GM12878 (cell line): ENCODE measurements around the gene BMF. TPM values are rescaled to one million over a fixed set of nuclear protein-coding genes. Genes with fewer than 3 reads are reported as not detected.

Source experiments
- ATF7 ChIP-seq: fragments of 450-650 bp; IDR thresholded peaks from 2 replicates; pipeline ENCODE4 v1.6.1; 2016; ENCODE audit warnings: low read depth, mild to moderate bottlenecking
- BCL11A ChIP-seq: IDR thresholded peaks from 2 replicates; pipeline ENCODE4 v1.6.1; 2011; ENCODE audit warnings: low read depth, low read length
- CEBPB ChIP-seq, 2 experiments: fragments of 150-350 bp in 1 of 2; IDR thresholded peaks; 2 replicates each; pipeline ENCODE4 v1.6.1; 2012 to 2014; ENCODE audit warnings: low read depth in 2 of 2, low read length in 2 of 2, borderline replicate concordance in 1 of 2, inconsistent platforms in 1 of 2
- CHD1 ChIP-seq: IDR thresholded peaks from 2 replicates; pipeline ENCODE4 v1.6.1; 2012; ENCODE audit warnings: low read depth, low read length, improper control_type of control experiment
- CHD2 ChIP-seq: IDR thresholded peaks from 2 replicates; pipeline ENCODE4 v1.6.1; 2011; ENCODE audit warnings: low read depth, low read length, improper control_type of control experiment, borderline replicate concordance
- E2F8 ChIP-seq: fragments of 450-650 bp; IDR thresholded peaks from 2 replicates; pipeline ENCODE4 v1.6.1; 2018; ENCODE audit warnings: mild to moderate bottlenecking, low read depth, moderate library complexity; ENCODE audit not compliant: partially characterized antibody
- EP300 ChIP-seq, 2 experiments: fragments of 150-350 bp in 1 of 2; IDR thresholded peaks; 2 replicates each; pipeline ENCODE4 v1.6.1; 2011 to 2012; ENCODE audit warnings: low read depth in 2 of 2, low read length in 2 of 2, borderline replicate concordance in 1 of 2, improper control_type of control experiment in 1 of 2, inconsistent platforms in 1 of 2; ENCODE audit not compliant: control insufficient read depth in 1 of 2
- IKZF1 ChIP-seq: fragments of 450-650 bp; conservative IDR thresholded peaks from 2 replicates; pipeline ENCODE4 v1.6.1; 2017; ENCODE audit warnings: antibody characterized with exemption, mild to moderate bottlenecking
- MLLT1 ChIP-seq: fragments of 450-650 bp; IDR thresholded peaks from 2 replicates; pipeline ENCODE4 v1.6.1; 2016; ENCODE audit warnings: mild to moderate bottlenecking
- NFIC ChIP-seq: IDR thresholded peaks from 2 replicates; pipeline ENCODE4 v1.6.1; 2012; ENCODE audit warnings: low read depth, mild to moderate bottlenecking, inconsistent platforms, low read length, moderate library complexity
- PAX5 ChIP-seq: IDR thresholded peaks from 2 replicates; pipeline ENCODE4 v1.6.1; 2011; ENCODE audit warnings: low read depth, low read length, borderline replicate concordance
- POU2F2 ChIP-seq: IDR thresholded peaks from 3 replicates; pipeline ENCODE4 v1.6.1; 2011; ENCODE audit warnings: low read depth, mild to moderate bottlenecking, low read length, borderline replicate concordance
- RBBP5 ChIP-seq: fragments of 200-600 bp; sonication (generic); conservative IDR thresholded peaks from 2 replicates; pipeline ENCODE4 v1.6.1; 2016
- SKIL ChIP-seq: fragments of 450-650 bp; IDR thresholded peaks from 2 replicates; pipeline ENCODE4 v1.6.1; 2017; ENCODE audit warnings: mild to moderate bottlenecking, low read depth, inconsistent platforms; ENCODE audit not compliant: poor library complexity, severe bottlenecking
- SPI1 ChIP-seq: IDR thresholded peaks from 2 replicates; pipeline ENCODE4 v1.6.1; 2011; ENCODE audit warnings: low read depth, mild to moderate bottlenecking, low read length, moderate library complexity, borderline replicate concordance; ENCODE audit not compliant: insufficient read depth
- TAF1 ChIP-seq: IDR thresholded peaks from 2 replicates; pipeline ENCODE4 v1.6.1; 2011; ENCODE audit warnings: mild to moderate bottlenecking, low read depth, low read length, borderline replicate concordance
- ZBED1 ChIP-seq: IDR thresholded peaks from 2 replicates; pipeline ENCODE4 v1.6.1; 2016; ENCODE audit warnings: borderline replicate concordance
- ZNF274 ChIP-seq: IDR thresholded peaks from one replicate; pipeline ENCODE4 v1.8.0; 2011; ENCODE audit not compliant: insufficient read length, insufficient read depth
- ZSCAN29 ChIP-seq: fragments of 450-650 bp; IDR thresholded peaks from 2 replicates; pipeline ENCODE4 v1.6.1; 2017; ENCODE audit warnings: mild to moderate bottlenecking, moderate library complexity
- polyA plus RNA-seq, 11 experiments: library from polyadenylated mRNA; depleted of rRNA in 4 of 11; unstranded in 6 of 11; stranded (reverse) in 5 of 11; fragments of >200 nt; fragmentation: Nextera tagmentation in 4 of 11; fragmentation: Illumina TruSeq in 1 of 11; extraction: Ambion mirVana in 4 of 11; extraction: Trizol in 1 of 11; gene quantifications; 1 replicate in 1 of 11; 2 replicates in 10 of 11; pipeline versions ENCODE4 v1.2.1 to v1.2.3, GENCODE V29; 2011 to 2016; ENCODE audit warnings: inconsistent platforms in 2 of 11, missing spikeins in 2 of 11, low read depth in 1 of 11
- total RNA-seq, 4 experiments: library from RNA; depleted of rRNA in 3 of 4; stranded (reverse); fragments of >200 nt in 3 of 4; fragmentation: Illumina TruSeq in 1 of 4; extraction: Trizol in 1 of 4; gene quantifications; 2 replicates each; pipeline versions ENCODE4 v1.2.1 to v1.2.3, GENCODE V29; 2013 to 2021

Gene BMF
- total and polyA plus RNA-seq, 10 of the 15 experiments (the other 5 are each of a cell fraction or from before 2014, with no cell fraction given): 0.82 to 34.9 (median 16.9) TPM

GRCh38 chr15:40064231-40064894, 44.3 kb downstream of the BMF start (continued):
- TF ChIP-seq E2F8 (no peak), MLLT1 (0 out of 2 replicates have a peak, but pooled peaks have one; percentile 46), BCL11A (peak; percentile 7; the same call in 1 of the 2 replicates), IKZF1 (peak; percentile 80), NFIC (peak; percentile 93), ZSCAN29 (peak; percentile 71), PAX5 (peak; percentile 5; the same call in 1 of the 2 replicates), EP300 (IDR thresholded peaks at IDR 0.05; ENCODE audit: borderline replicate concordance in 1 of 2, control insufficient read depth in 1 of 2, low read depth in 2 of 2, low read length in 2 of 2) (peak; percentile 37 to 51; a peak in 1 of 4 replicates), RBBP5 (0 out of 2 replicates have a peak, but pooled peaks have one; percentile 42), ATF7 (peak; percentile 83), CEBPB (IDR thresholded peaks at IDR 0.05; ENCODE audit: borderline replicate concordance in 1 of 2, low read depth in 2 of 2, low read length in 2 of 2) (peak in 1 of 2 experiments; percentile 71; a peak in 1 of 4 replicates), CHD1 (no peak), POU2F2 (0 out of 3 replicates have a peak, but pooled peaks have one; percentile 11), TAF1 (no peak; the same call in 1 of the 2 replicates), SPI1 (peak; percentile 88), CHD2 (peak; percentile 59; the same call in 1 of the 2 replicates), SKIL (peak; percentile 67), ZNF274 (no peak), ZBED1 (peak; percentile 67; the same call in 1 of the 2 replicates)
